GM11168 (cell line): Measurements from ENCODE around the gene AMOTL2.

Source experiments
- in situ Hi-C: fragments of 300-500 bp; cut with MboI; formaldehyde crosslinking; loops from one replicate; pipeline ENCODE4 v1.12.0; 2022; ENCODE audit warnings: low sequenced_read_pairs; ENCODE audit not compliant: unreplicated experiment

Gene AMOTL2

GRCh38 chr3:134367869-134368750 is 6.1 kb downstream of the AMOTL2 start:
- in situ Hi-C loops = no loop called here

- in situ Hi-C loops = no loop called here
Observed at GRCh38 chr3:134366928-134367811, 7.1 kb downstream of the AMOTL2 start.

GRCh38 chr3:134366221-134366927 is 7.9 kb downstream of the AMOTL2 start:
- in situ Hi-C loops = no loop called here

GRCh38 chr3:134365766-134366065 is 8.5 kb downstream of the AMOTL2 start:
- in situ Hi-C loops = no loop called here

GRCh38 chr3:134364936-134365765 is 9.1 kb downstream of the AMOTL2 start:
- in situ Hi-C loops = no loop called here

GRCh38 chr3:134364061-134364935 is 9.9 kb downstream of the AMOTL2 start:
- in situ Hi-C loops = no loop called here

- in situ Hi-C loops = no loop called here
Observed at GRCh38 chr3:134363381-134363755, 10.9 kb downstream of the AMOTL2 start.

- in situ Hi-C loops = no loop called here
Observed at GRCh38 chr3:134362670-134363380, 11.4 kb downstream of the AMOTL2 start.

GRCh38 chr3:134362221-134362620 is 12.0 kb downstream of the AMOTL2 start:
- in situ Hi-C loops = no loop called here

GRCh38 chr3:134361162-134361835 is 12.9 kb downstream of the AMOTL2 start:
- in situ Hi-C loops = no loop called here

GRCh38 chr3:134360046-134360445 is 14.2 kb downstream of the AMOTL2 start:
- in situ Hi-C loops = no loop called here

- in situ Hi-C loops = no loop called here
Observed at GRCh38 chr3:134359121-134360010, 14.9 kb downstream of the AMOTL2 start.

- in situ Hi-C loops = no loop called here
Observed at GRCh38 chr3:134357914-134358811, 16.1 kb downstream of the AMOTL2 start.

GRCh38 chr3:134357261-134357913 is 16.9 kb downstream of the AMOTL2 start:
- in situ Hi-C loops = no loop called here

GRCh38 chr3:134356411-134357040 is 17.7 kb downstream of the AMOTL2 start:
- in situ Hi-C loops = no loop called here
